ENCODE results near the gene ENPEP. TPM values are rescaled to one million over a fixed set of nuclear protein-coding genes. Genes with fewer than 3 reads are reported as not detected.
"Not testable (repeated sequence)": the region's sequence is repeated elsewhere in the genome, so short reads cannot be mapped to it uniquely, and the experiment has no call there.

ENPEP gene, protein sequence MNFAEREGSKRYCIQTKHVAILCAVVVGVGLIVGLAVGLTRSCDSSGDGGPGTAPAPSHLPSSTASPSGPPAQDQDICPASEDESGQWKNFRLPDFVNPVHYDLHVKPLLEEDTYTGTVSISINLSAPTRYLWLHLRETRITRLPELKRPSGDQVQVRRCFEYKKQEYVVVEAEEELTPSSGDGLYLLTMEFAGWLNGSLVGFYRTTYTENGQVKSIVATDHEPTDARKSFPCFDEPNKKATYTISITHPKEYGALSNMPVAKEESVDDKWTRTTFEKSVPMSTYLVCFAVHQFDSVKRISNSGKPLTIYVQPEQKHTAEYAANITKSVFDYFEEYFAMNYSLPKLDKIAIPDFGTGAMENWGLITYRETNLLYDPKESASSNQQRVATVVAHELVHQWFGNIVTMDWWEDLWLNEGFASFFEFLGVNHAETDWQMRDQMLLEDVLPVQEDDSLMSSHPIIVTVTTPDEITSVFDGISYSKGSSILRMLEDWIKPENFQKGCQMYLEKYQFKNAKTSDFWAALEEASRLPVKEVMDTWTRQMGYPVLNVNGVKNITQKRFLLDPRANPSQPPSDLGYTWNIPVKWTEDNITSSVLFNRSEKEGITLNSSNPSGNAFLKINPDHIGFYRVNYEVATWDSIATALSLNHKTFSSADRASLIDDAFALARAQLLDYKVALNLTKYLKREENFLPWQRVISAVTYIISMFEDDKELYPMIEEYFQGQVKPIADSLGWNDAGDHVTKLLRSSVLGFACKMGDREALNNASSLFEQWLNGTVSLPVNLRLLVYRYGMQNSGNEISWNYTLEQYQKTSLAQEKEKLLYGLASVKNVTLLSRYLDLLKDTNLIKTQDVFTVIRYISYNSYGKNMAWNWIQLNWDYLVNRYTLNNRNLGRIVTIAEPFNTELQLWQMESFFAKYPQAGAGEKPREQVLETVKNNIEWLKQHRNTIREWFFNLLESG
- 0.36 TPM in 1 of 2 replicates, not detected in the other for total RNA-seq

DNA sequence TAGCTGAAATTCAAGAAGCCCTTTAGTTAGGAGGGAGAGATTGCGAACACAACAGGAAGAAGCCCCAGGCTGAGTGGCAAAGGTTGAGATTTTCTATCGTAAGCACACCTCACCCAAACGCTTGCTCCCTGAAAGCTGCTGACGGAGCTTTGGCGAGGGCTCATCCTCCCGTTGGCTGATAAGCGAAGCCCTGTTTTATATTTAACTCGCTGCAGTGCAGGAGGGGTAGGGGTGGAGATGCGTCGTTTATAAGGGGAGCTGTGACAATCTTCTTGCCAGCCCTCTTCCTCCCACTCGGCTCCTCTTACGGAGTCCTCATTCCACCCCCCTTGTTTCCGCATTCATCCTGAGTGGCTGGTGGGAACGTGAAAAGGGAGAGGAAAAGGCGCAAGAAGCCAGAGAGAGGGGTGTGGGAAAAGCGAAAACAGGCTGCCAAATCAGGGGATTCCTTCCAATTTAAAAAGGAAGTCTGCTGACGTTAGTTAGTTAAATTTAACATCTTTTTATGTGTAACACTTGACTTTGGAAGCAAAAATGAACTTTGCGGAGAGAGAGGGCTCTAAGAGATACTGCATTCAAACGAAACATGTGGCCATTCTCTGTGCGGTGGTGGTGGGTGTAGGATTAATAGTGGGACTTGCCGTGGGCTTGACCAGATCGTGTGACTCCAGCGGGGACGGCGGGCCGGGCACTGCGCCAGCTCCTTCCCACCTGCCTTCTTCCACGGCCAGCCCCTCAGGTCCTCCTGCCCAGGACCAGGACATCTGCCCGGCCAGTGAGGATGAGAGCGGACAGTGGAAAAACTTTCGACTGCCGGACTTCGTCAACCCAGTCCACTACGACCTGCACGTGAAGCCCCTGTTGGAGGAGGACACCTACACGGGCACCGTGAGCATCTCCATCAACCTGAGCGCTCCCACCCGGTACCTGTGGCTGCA, at the start of gene ENPEP:
Gene ENPEP (plus strand): TSS at position 275 of the 938 bp plus-strand sequence. CDS start 260 bp downstream, at position 535.
- no peaks in the 10 kb centered on the region for H3K9me3 Mint-ChIP-seq
- DNase-seq = no peak
- intact Hi-C loops (cut with micrococcal nuclease) = no loop called here
- peaks cover 2% of the 10 kb centered on the region for H3K27me3 Mint-ChIP-seq
- H3K4me3 Mint-ChIP-seq = no peak within 1 kb of the TSS
- H3K36me3 Mint-ChIP-seq (ENCODE audit: low read depth) = no peaks in the 10 kb centered on the region
- H3K4me1 Mint-ChIP-seq = no peaks in the 10 kb centered on the region
- no peak within 1 kb of the TSS for H3K27ac Mint-ChIP-seq

DNA sequence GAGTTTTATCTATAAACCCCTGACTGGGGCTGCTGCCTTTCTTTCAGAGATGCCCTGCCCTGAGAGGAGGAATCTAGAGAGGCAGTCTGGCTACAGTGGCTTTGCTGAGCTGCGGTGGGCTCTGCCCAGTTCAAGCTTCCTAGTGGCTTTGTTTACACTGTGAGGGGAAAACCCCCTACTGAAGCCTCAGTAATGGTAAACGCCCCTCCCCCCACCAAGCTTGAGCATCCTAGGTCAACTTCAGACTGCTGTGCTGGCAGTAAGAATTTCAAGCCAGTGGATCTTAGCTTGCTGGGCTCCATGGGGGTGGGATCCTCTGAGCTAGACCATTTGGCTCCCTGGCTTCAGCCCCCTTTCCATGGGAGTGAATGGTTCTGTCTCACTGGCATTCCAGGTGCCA, 44.1 kb upstream of the ENPEP start:
- DNase-seq; intact Hi-C loops (cut with micrococcal nuclease); H3K4me3 Mint-ChIP-seq; H3K36me3 Mint-ChIP-seq (ENCODE audit: low read depth); H3K27me3 Mint-ChIP-seq; H3K9me3 Mint-ChIP-seq; H3K27ac Mint-ChIP-seq; H3K4me1 Mint-ChIP-seq: not testable (repeated sequence)

DNA sequence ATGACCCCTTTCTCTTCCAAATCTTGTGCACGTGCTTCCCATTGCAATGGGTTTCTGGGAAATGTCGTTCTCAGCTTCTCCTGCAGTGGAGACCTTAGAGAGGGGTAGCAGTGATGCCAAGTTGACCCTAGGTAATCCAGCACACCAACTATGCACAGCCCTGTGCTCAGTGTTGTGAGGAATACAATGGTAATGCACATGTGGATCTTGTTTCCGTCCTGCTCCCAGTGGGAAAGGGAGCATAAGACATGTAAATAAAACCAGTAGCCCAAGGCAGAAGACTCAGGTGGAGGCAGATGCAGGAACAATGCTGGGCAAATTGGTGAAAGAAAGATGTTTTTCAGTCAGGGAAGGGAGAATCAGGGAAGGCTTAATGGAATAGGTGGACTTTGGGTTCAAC, 38.7 kb upstream of the ENPEP start:
- H3K4me3 Mint-ChIP-seq; H3K36me3 Mint-ChIP-seq (ENCODE audit: low read depth); H3K9me3 Mint-ChIP-seq; H3K27ac Mint-ChIP-seq; H3K27me3 Mint-ChIP-seq; H3K4me1 Mint-ChIP-seq; DNase-seq; intact Hi-C loops (cut with micrococcal nuclease): not testable (repeated sequence)

- H3K9me3 Mint-ChIP-seq; H3K4me3 Mint-ChIP-seq; H3K27ac Mint-ChIP-seq; H3K4me1 Mint-ChIP-seq; H3K36me3 Mint-ChIP-seq (ENCODE audit: low read depth); intact Hi-C loops (cut with micrococcal nuclease); H3K27me3 Mint-ChIP-seq; DNase-seq: not testable (repeated sequence)
Observed at GRCh38 chr4:110439209-110439608, 36.7 kb upstream of the ENPEP start.

DNA sequence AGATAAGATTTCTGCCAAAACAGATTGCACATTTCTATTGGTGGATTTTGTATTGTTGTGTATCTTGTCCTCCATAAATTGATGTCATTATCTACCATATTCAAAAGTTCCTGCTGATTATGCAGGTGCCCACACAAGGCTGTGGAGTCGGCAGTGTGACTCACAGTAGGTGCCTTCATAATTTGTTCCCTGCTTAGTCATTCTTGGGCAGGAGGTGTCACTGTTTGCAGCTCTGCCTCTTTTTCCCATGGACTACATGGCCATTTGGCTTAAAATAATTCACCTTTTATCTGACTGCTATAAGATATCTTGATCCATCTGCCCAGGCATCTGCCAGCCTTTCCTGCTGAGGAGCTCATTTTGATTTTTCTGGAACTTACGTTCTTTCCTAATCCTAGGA, 33.6 kb upstream of the ENPEP start:
- intact Hi-C loops (cut with micrococcal nuclease) = no loop called here
- no peaks in the 10 kb centered on the region for H3K36me3 Mint-ChIP-seq (ENCODE audit: low read depth)

GRCh38 chr4:110442788-110443187, 33.2 kb upstream of the ENPEP start:
- Mint-ChIP-seq H3K9me3 (no peaks in the 10 kb centered on the region), H3K4me3 (no peak overlapping the region), H3K4me1 (no peaks in the 10 kb centered on the region), H3K27ac (no peak overlapping the region), H3K36me3 (ENCODE audit: low read depth) (no peaks in the 10 kb centered on the region), H3K27me3 (peaks cover 2% of the 10 kb centered on the region)
- intact Hi-C loops (cut with micrococcal nuclease) = no loop called here
- no peak for DNase-seq

More for the DNA sequence above, 33.6 kb upstream of the ENPEP start:
- Mint-ChIP-seq H3K4me3 (no peak overlapping the region), H3K9me3 (no peaks in the 10 kb centered on the region), H3K27ac (no peak overlapping the region), H3K4me1 (no peaks in the 10 kb centered on the region), H3K27me3 (peaks cover 2% of the 10 kb centered on the region)
- no peak for DNase-seq

GRCh38 chr4:110449947-110450346, 26.0 kb upstream of the ENPEP start:
- Mint-ChIP-seq H3K36me3 (ENCODE audit: low read depth) (no peaks in the 10 kb centered on the region), H3K27me3 (peaks cover 5% of the 10 kb centered on the region), H3K9me3 (no peaks in the 10 kb centered on the region), H3K4me1 (no peaks in the 10 kb centered on the region), H3K4me3 (no peak overlapping the region), H3K27ac (no peak overlapping the region)
- DNase-seq = no peak
- intact Hi-C loops (cut with micrococcal nuclease) = no loop called here

GRCh38 chr4:110452546-110452945, 23.4 kb upstream of the ENPEP start:
- intact Hi-C loops (cut with micrococcal nuclease) = no loop called here
- no peak for DNase-seq

GRCh38 chr4:110454441-110454840, 21.5 kb upstream of the ENPEP start:
- intact Hi-C loops (cut with micrococcal nuclease) = no loop called here
- DNase-seq = no peak

More at GRCh38 chr4:110452546-110452945, 23.4 kb upstream of the ENPEP start:
- Mint-ChIP-seq H3K27me3 (peaks cover 16% of the 10 kb centered on the region), H3K9me3 (no peaks in the 10 kb centered on the region), H3K36me3 (ENCODE audit: low read depth) (no peaks in the 10 kb centered on the region), H3K4me1 (no peaks in the 10 kb centered on the region), H3K27ac (no peak overlapping the region), H3K4me3 (no peak overlapping the region)

DNA sequence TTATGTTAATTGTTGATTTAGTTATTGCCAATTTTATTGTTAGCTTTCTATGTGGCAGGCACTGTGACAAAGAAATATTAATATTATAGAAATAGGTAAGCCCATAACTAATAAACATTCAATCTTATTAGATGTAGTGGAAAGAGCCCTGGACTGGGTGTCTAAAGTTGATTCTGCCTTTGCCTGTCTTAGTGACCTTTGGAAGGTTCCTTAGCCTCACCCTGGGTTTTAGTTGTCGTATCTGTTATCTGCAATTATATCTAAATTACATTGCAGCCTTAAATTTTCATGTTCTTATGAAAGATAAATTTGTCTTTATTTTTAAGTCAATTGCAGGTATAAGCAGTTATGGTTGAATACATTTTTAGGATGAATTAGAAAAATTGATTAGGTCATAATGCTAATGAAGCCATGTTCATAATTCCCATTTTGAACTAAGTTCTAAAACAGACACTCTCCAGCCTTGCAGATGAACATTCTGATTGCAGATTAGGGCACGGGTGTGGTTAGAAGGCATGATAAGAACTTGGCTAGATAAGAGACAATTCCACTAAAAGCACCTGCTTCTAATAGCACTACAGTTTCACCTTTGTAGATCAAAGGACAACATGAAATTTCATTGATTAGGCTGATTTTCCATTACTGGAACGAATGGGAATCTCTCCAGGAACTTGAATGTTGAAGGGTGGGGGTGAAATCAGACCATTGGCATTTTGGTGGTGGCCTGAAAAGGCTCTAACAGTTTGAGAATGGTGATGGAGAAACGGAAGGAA, 17.3 kb upstream of the ENPEP start:
- H3K27me3 Mint-ChIP-seq = peaks cover 20% of the 10 kb centered on the region
- no peaks in the 10 kb centered on the region for H3K9me3 Mint-ChIP-seq
- H3K36me3 Mint-ChIP-seq (ENCODE audit: low read depth) = no peaks in the 10 kb centered on the region
- peak; percentile 16 for DNase-seq
- no peak overlapping the region for H3K4me3 Mint-ChIP-seq
- H3K4me1 Mint-ChIP-seq = no peaks in the 10 kb centered on the region
- no peak overlapping the region for H3K27ac Mint-ChIP-seq
- intact Hi-C loops (cut with micrococcal nuclease) = no loop called here

More at GRCh38 chr4:110454441-110454840, 21.5 kb upstream of the ENPEP start:
- H3K36me3 Mint-ChIP-seq (ENCODE audit: low read depth) = no peaks in the 10 kb centered on the region
- no peak overlapping the region for H3K4me3 Mint-ChIP-seq
- H3K27me3 Mint-ChIP-seq = peaks cover 20% of the 10 kb centered on the region
- H3K27ac Mint-ChIP-seq = no peak overlapping the region
- no peaks in the 10 kb centered on the region for H3K9me3 Mint-ChIP-seq
- H3K4me1 Mint-ChIP-seq = no peaks in the 10 kb centered on the region

DNA sequence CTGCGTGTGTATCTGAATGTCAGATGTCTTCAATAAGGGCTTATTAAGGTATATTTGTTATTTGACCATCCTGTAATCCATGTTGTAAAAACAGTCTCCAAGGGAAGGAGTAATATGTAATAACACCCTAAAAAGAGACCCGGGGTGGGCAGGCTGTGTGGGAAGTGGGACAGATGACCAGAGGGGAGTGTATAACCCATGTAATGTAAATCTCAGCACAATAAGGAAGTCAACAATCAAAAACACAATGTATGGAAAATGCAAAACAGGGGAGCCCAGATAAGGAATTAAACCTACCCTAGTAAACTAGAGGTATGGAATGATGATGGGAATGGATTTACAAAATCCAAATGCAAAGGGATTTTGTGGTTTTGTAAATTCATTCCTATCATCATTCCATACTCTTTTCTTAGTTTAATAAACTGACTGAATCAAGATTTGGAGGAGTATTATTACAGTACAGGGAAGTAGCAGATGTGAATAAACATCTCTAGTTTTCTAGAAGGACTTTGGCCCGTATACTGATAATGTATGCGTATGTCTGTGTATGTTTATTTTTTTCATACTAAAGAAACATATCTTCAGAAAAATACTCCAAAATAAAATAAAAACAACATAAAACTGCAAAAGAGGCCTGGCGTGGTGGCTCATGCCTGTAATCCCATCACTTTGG, 15.7 kb upstream of the ENPEP start:
- Mint-ChIP-seq H3K4me1 (no peaks in the 10 kb centered on the region), H3K27me3 (peaks cover 18% of the 10 kb centered on the region), H3K36me3 (ENCODE audit: low read depth) (no peaks in the 10 kb centered on the region), H3K27ac (no peak overlapping the region), H3K4me3 (no peak overlapping the region), H3K9me3 (no peaks in the 10 kb centered on the region)
- DNase-seq = no peak
- intact Hi-C loops (cut with micrococcal nuclease) = no loop called here

DNA sequence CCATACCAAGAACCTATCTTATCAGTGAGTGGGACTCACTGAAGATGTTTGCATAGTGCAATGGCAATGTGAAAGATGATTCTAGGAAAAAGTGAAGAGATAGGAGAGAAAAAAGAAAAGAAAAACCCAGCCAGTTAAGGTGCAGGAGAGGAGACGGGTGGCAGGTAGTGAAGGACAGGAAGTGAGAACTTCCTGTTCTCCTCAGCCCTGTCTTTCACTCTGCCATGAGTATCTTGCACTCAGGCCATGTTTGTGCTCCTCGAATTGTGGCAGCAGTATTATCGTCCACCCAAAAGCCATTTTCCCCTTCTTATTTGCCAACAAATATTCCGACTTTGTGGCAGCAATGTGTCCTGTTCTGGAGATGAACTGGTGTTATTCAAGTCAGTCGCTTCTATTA, 8.6 kb upstream of the ENPEP start:
- peaks cover 8% of the 10 kb centered on the region for H3K27me3 Mint-ChIP-seq
- no peak overlapping the region for H3K27ac Mint-ChIP-seq
- no peak overlapping the region for H3K4me3 Mint-ChIP-seq
- no peak for DNase-seq
- peaks cover 6% of the 10 kb centered on the region for H3K4me1 Mint-ChIP-seq
- peaks cover 16% of the 10 kb centered on the region for H3K9me3 Mint-ChIP-seq
- H3K36me3 Mint-ChIP-seq (ENCODE audit: low read depth) = no peaks in the 10 kb centered on the region
- intact Hi-C loops (cut with micrococcal nuclease) = no loop called here
